Measurements from ENCODE around the gene ZC3H12C.

The ZC3H12C gene

DNA sequence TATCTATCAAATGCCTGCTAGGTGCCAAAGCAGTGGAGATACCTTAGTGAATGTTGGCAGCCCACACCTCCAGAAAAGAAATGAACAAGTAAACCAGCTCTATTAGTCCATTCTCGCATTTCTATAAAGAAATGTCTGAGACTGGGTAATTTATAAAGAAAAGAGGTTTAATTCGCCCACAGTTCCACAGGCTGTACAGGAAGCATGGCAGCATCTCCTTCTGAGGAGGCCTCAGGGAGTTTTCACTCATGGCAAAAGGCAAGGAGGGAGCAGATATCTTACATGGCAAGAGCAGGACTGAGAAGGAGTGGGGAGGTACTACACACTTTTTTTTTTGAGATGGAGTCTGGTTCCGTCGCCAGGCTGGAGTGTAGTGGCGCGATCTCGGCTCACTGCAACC is 18.7 kb upstream of the ZC3H12C start:
- H3K27me3 ChIP-seq (replicated peaks): no peaks in the 10 kb centered on the region
- TF ChIP-seq CTCF (IDR thresholded peaks at IDR 0.05; ENCODE audit: low read depth, low read length, missing control alignments): no peak
- H3K4me3 ChIP-seq (ENCODE audit: low read depth, low read length): no peak overlapping the region
- in situ Hi-C loops (cut with HindIII; ENCODE audit: low pct_ligation_motif_present, low sequenced_read_pairs): no loop called here
- no peaks in the 10 kb centered on the region for H3K36me3 ChIP-seq (replicated peaks)
- H3K27ac ChIP-seq: no peak overlapping the region
- DNase-seq: no peak

GRCh38 chr11:110075105-110075846 is 17.9 kb upstream of the ZC3H12C start:
- in situ Hi-C loops (cut with HindIII; ENCODE audit: low pct_ligation_motif_present, low sequenced_read_pairs): no loop called here
- Histone ChIP-seq H3K36me3 (replicated peaks) (no peaks in the 10 kb centered on the region), H3K27ac (no peak overlapping the region), H3K4me3 (ENCODE audit: low read depth, low read length) (no peak overlapping the region), H3K27me3 (replicated peaks) (no peaks in the 10 kb centered on the region)
- no peak for DNase-seq
- TF ChIP-seq CTCF (IDR thresholded peaks at IDR 0.05; ENCODE audit: low read depth, low read length, missing control alignments): no peak

DNA sequence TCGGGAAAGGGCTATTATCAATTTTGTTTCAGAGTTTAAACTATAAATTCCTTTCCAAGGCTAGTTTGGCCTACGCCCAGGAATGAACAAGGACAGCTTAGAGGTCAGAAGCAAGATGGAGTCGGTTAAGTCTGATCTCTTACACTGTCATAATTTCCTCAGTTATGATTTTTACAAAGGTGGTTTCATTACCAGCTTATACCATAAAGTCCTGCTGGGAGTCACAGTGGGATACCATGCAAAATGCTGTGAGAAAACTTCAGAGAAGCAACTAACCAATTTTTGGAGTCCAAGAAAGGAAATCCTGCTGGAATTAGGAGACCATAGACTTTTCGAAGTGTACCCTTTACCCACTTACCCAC is 17.4 kb upstream of the ZC3H12C start:
- in situ Hi-C loops (cut with HindIII; ENCODE audit: low pct_ligation_motif_present, low sequenced_read_pairs): no loop called here
- no peak for TF ChIP-seq CTCF (IDR thresholded peaks at IDR 0.05; ENCODE audit: low read depth, low read length, missing control alignments)
- Histone ChIP-seq H3K27ac (no peak overlapping the region), H3K36me3 (replicated peaks) (no peaks in the 10 kb centered on the region), H3K4me3 (ENCODE audit: low read depth, low read length) (no peak overlapping the region), H3K27me3 (replicated peaks) (no peaks in the 10 kb centered on the region)
- DNase-seq: no peak

DNA sequence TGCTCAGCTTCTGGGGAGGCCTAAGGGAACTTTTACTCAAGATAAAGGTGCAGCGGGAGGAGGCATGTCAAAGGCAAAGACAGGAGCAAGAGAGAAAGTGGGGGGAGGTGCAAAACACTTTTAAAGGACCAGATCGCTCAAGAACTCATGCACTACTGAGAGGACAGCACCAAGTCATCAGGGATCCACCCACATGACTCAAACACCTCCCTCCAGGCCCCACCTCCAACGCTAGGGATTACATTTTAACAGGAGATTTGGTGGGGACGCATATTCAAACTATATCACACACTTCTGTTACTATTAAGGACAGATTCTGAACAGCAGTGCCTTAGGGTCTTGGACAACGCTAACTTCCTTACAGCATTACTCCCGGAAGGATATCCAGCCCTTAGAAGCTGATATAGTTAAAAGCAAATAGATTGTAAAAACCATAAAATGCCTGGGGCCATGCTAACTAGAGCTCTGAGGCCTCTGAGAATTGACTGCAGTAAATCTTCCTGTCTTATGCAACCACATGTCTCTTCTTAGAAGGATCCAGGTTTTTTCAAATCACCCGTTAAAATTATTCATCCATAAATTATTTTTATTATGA is 16.7 kb upstream of the ZC3H12C start:
- Histone ChIP-seq H3K27ac (no peak overlapping the region), H3K36me3 (replicated peaks) (no peaks in the 10 kb centered on the region), H3K4me3 (ENCODE audit: low read depth, low read length) (no peak overlapping the region), H3K27me3 (replicated peaks) (no peaks in the 10 kb centered on the region)
- TF ChIP-seq CTCF (IDR thresholded peaks at IDR 0.05; ENCODE audit: low read depth, low read length, missing control alignments): no peak
- in situ Hi-C loops (cut with HindIII; ENCODE audit: low pct_ligation_motif_present, low sequenced_read_pairs): no loop called here
- no peak for DNase-seq

DNA sequence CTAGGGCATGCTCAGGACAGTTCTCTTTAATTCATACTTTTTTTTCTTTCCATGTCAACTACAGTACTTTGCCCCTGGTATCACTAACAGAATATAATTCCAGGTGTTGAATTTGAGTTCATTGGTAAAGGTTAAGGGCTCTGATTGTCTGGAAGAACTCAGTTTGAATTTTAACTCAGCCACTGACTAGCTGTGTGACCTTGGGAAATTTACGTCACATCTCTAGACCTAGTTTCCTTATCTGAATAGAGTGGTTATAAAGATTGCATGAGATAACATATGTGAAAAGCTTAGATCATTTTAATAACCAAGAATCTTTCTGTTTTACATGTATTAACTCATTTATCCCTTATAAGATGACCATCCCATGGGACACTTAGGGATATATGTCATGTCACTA is 15.8 kb upstream of the ZC3H12C start:
- in situ Hi-C loops (cut with HindIII; ENCODE audit: low pct_ligation_motif_present, low sequenced_read_pairs): no loop called here
- Histone ChIP-seq H3K27me3 (replicated peaks) (no peaks in the 10 kb centered on the region), H3K27ac (peak overlapping the region; percentile 78), H3K4me3 (ENCODE audit: low read depth, low read length) (no peak overlapping the region), H3K36me3 (replicated peaks) (no peaks in the 10 kb centered on the region)
- no peak for DNase-seq
- no peak for TF ChIP-seq CTCF (IDR thresholded peaks at IDR 0.05; ENCODE audit: low read depth, low read length, missing control alignments)

Data from brain microvascular endothelial cell (primary cell).